ENCODE measurements around the gene RUNX3.

Gene RUNX3

GRCh38 chr1:24963099-24963872 lies 33.2 kb upstream of the RUNX3 start:
- no peaks in the 10 kb centered on the region for H3K27me3 ChIP-seq (ENCODE audit: control insufficient read depth, insufficient read depth, low read length)
- no peak overlapping the region for H3K4me3 ChIP-seq (ENCODE audit: low read length)
- no peak overlapping the region for H3K27ac ChIP-seq (ENCODE audit: low read length)
- no CpG with 5 or more reads among the region's 9 CpGs for WGBS (ENCODE audit: insufficient coverage, insufficient read length)
- no peaks in the 10 kb centered on the region for H3K36me3 ChIP-seq (ENCODE audit: control insufficient read depth, insufficient read depth, low read length)
- DNase-seq (ENCODE audit: low read depth, low spot score), result no peak
- H3K9me3 ChIP-seq (ENCODE audit: control insufficient read depth, insufficient read depth, low read length), result no peaks in the 10 kb centered on the region
- H3K4me1 ChIP-seq (ENCODE audit: control insufficient read depth, insufficient read depth, low read length), result no peaks in the 10 kb centered on the region

- Histone ChIP-seq H3K4me3 (ENCODE audit: low read length) (no peak overlapping the region), H3K27ac (ENCODE audit: low read length) (no peak overlapping the region), H3K9me3 (ENCODE audit: control insufficient read depth, insufficient read depth, low read length) (no peaks in the 10 kb centered on the region), H3K27me3 (ENCODE audit: control insufficient read depth, insufficient read depth, low read length) (no peaks in the 10 kb centered on the region), H3K36me3 (ENCODE audit: control insufficient read depth, insufficient read depth, low read length) (no peaks in the 10 kb centered on the region), H3K4me1 (ENCODE audit: control insufficient read depth, insufficient read depth, low read length) (no peaks in the 10 kb centered on the region)
- no CpG with 5 or more reads among the region's 26 CpGs for WGBS (ENCODE audit: insufficient coverage, insufficient read length)
- no peak for DNase-seq (ENCODE audit: low read depth, low spot score)
Observed at GRCh38 chr1:24961961-24962861, 32.1 kb upstream of the RUNX3 start.

GRCh38 chr1:24961334-24961733 lies 31.3 kb upstream of the RUNX3 start:
- Histone ChIP-seq H3K27me3 (ENCODE audit: control insufficient read depth, insufficient read depth, low read length) (no peaks in the 10 kb centered on the region), H3K36me3 (ENCODE audit: control insufficient read depth, insufficient read depth, low read length) (no peaks in the 10 kb centered on the region), H3K4me1 (ENCODE audit: control insufficient read depth, insufficient read depth, low read length) (no peaks in the 10 kb centered on the region), H3K27ac (ENCODE audit: low read length) (no peak overlapping the region), H3K9me3 (ENCODE audit: control insufficient read depth, insufficient read depth, low read length) (no peaks in the 10 kb centered on the region), H3K4me3 (ENCODE audit: low read length) (no peak overlapping the region)
- no CpG with 5 or more reads among the region's 7 CpGs for WGBS (ENCODE audit: insufficient coverage, insufficient read length)
- no peak for DNase-seq (ENCODE audit: low read depth, low spot score)

GRCh38 chr1:24960071-24960801 lies 30.2 kb upstream of the RUNX3 start:
- Histone ChIP-seq H3K27ac (ENCODE audit: low read length) (no peak overlapping the region), H3K4me3 (ENCODE audit: low read length) (no peak overlapping the region), H3K36me3 (ENCODE audit: control insufficient read depth, insufficient read depth, low read length) (no peaks in the 10 kb centered on the region), H3K4me1 (ENCODE audit: control insufficient read depth, insufficient read depth, low read length) (no peaks in the 10 kb centered on the region), H3K9me3 (ENCODE audit: control insufficient read depth, insufficient read depth, low read length) (no peaks in the 10 kb centered on the region), H3K27me3 (ENCODE audit: control insufficient read depth, insufficient read depth, low read length) (no peaks in the 10 kb centered on the region)
- DNase-seq (ENCODE audit: low read depth, low spot score), result no peak
- WGBS (ENCODE audit: insufficient coverage, insufficient read length), result no CpG with 5 or more reads among the region's 11 CpGs

- Histone ChIP-seq H3K4me1 (ENCODE audit: control insufficient read depth, insufficient read depth, low read length) (no peaks in the 10 kb centered on the region), H3K9me3 (ENCODE audit: control insufficient read depth, insufficient read depth, low read length) (no peaks in the 10 kb centered on the region), H3K27me3 (ENCODE audit: control insufficient read depth, insufficient read depth, low read length) (no peaks in the 10 kb centered on the region), H3K4me3 (ENCODE audit: low read length) (no peak overlapping the region), H3K36me3 (ENCODE audit: control insufficient read depth, insufficient read depth, low read length) (no peaks in the 10 kb centered on the region), H3K27ac (ENCODE audit: low read length) (no peak overlapping the region)
- DNase-seq (ENCODE audit: low read depth, low spot score), result no peak
- no CpG with 5 or more reads among the region's 8 CpGs for WGBS (ENCODE audit: insufficient coverage, insufficient read length)
Observed at GRCh38 chr1:24959623-24959975, 29.5 kb upstream of the RUNX3 start.

- H3K9me3 ChIP-seq (ENCODE audit: control insufficient read depth, insufficient read depth, low read length), result no peaks in the 10 kb centered on the region
- no CpG with 5 or more reads among the region's 23 CpGs for WGBS (ENCODE audit: insufficient coverage, insufficient read length)
- H3K4me1 ChIP-seq (ENCODE audit: control insufficient read depth, insufficient read depth, low read length), result no peaks in the 10 kb centered on the region
- H3K4me3 ChIP-seq (ENCODE audit: low read length), result no peak overlapping the region
- no peak for DNase-seq (ENCODE audit: low read depth, low spot score)
- no peaks in the 10 kb centered on the region for H3K27me3 ChIP-seq (ENCODE audit: control insufficient read depth, insufficient read depth, low read length)
- no peak overlapping the region for H3K27ac ChIP-seq (ENCODE audit: low read length)
- H3K36me3 ChIP-seq (ENCODE audit: control insufficient read depth, insufficient read depth, low read length), result no peaks in the 10 kb centered on the region
Observed at GRCh38 chr1:24958766-24959622, 28.9 kb upstream of the RUNX3 start.

GRCh38 chr1:24957808-24958752 lies 28.0 kb upstream of the RUNX3 start:
- H3K4me1 ChIP-seq (ENCODE audit: control insufficient read depth, insufficient read depth, low read length), result no peaks in the 10 kb centered on the region
- H3K4me3 ChIP-seq (ENCODE audit: low read length), result no peak overlapping the region
- no peaks in the 10 kb centered on the region for H3K9me3 ChIP-seq (ENCODE audit: control insufficient read depth, insufficient read depth, low read length)
- no peaks in the 10 kb centered on the region for H3K27me3 ChIP-seq (ENCODE audit: control insufficient read depth, insufficient read depth, low read length)
- no CpG with 5 or more reads among the region's 16 CpGs for WGBS (ENCODE audit: insufficient coverage, insufficient read length)
- H3K27ac ChIP-seq (ENCODE audit: low read length), result no peak overlapping the region
- no peak for DNase-seq (ENCODE audit: low read depth, low spot score)
- H3K36me3 ChIP-seq (ENCODE audit: control insufficient read depth, insufficient read depth, low read length), result no peaks in the 10 kb centered on the region

GRCh38 chr1:24957016-24957807 lies 27.1 kb upstream of the RUNX3 start:
- WGBS (ENCODE audit: insufficient coverage, insufficient read length), result no CpG with 5 or more reads among the region's 16 CpGs
- Histone ChIP-seq H3K4me3 (ENCODE audit: low read length) (no peak overlapping the region), H3K9me3 (ENCODE audit: control insufficient read depth, insufficient read depth, low read length) (no peaks in the 10 kb centered on the region)

More at GRCh38 chr1:24957016-24957807, 27.1 kb upstream of the RUNX3 start:
- Histone ChIP-seq H3K27ac (ENCODE audit: low read length) (no peak overlapping the region), H3K36me3 (ENCODE audit: control insufficient read depth, insufficient read depth, low read length) (no peaks in the 10 kb centered on the region), H3K4me1 (ENCODE audit: control insufficient read depth, insufficient read depth, low read length) (no peaks in the 10 kb centered on the region), H3K27me3 (ENCODE audit: control insufficient read depth, insufficient read depth, low read length) (no peaks in the 10 kb centered on the region)
- no peak for DNase-seq (ENCODE audit: low read depth, low spot score)

All from iPS DF 6.9 (cell line).